Measurements from ENCODE around the gene KAZALD1. TPM values are rescaled to one million over a fixed set of nuclear protein-coding genes. Genes with fewer than 3 reads are reported as not detected.

The KAZALD1 gene
- total and polyA plus RNA-seq, 5 donors from 2014 or later: 0.62 TPM; not detected in 4

- H3K27me3 Mint-ChIP-seq: peaks cover 53% of the 10 kb centered on the region
- Histone ChIP-seq H3K4me1 (ENCODE audit: control insufficient read depth, insufficient read depth, low read length, poor library complexity, severe bottlenecking) (no peaks in the 10 kb centered on the region), H3K4me3 (ENCODE audit: low read depth, low read length) (no peak overlapping the region), H3K27me3 (ENCODE audit: control insufficient read depth, insufficient read depth, low read length) (peaks cover 5% of the 10 kb centered on the region), H3K36me3 (ENCODE audit: control insufficient read depth, insufficient read depth, low read length) (no peaks in the 10 kb centered on the region), H3K27ac (ENCODE audit: insufficient read depth, low read length, poor library complexity, severe bottlenecking) (no peak overlapping the region), H3K9me3 (ENCODE audit: control insufficient read depth in 2 of 2, low read length in 2 of 2) (no peaks in the 10 kb centered on the region)
- no peaks in the 10 kb centered on the region for H3K4me1 Mint-ChIP-seq
- DNase-seq (no peak), ATAC-seq (ENCODE audit: low read depth in 2 of 2) (no peak)
- no peaks in the 10 kb centered on the region for H3K36me3 Mint-ChIP-seq
- no peak overlapping the region for H3K4me3 Mint-ChIP-seq
- no peak overlapping the region for H3K27ac Mint-ChIP-seq
- no peaks in the 10 kb centered on the region for H3K9me3 Mint-ChIP-seq
Observed at GRCh38 chr10:101111547-101111946, 49.8 kb downstream of the KAZALD1 start.

- no peaks in the 10 kb centered on the region for H3K36me3 Mint-ChIP-seq
- no peaks in the 10 kb centered on the region for H3K9me3 Mint-ChIP-seq
- H3K4me1 Mint-ChIP-seq: no peaks in the 10 kb centered on the region
- Histone ChIP-seq H3K36me3 (ENCODE audit: control insufficient read depth, insufficient read depth, low read length) (no peaks in the 10 kb centered on the region), H3K4me1 (ENCODE audit: control insufficient read depth, insufficient read depth, low read length, poor library complexity, severe bottlenecking) (no peaks in the 10 kb centered on the region), H3K9me3 (ENCODE audit: control insufficient read depth in 2 of 2, low read length in 2 of 2) (no peaks in the 10 kb centered on the region), H3K27me3 (ENCODE audit: control insufficient read depth, insufficient read depth, low read length) (peaks cover 8% of the 10 kb centered on the region), H3K4me3 (ENCODE audit: low read depth, low read length) (no peak overlapping the region), H3K27ac (ENCODE audit: insufficient read depth, low read length, poor library complexity, severe bottlenecking) (no peak overlapping the region)
- H3K4me3 Mint-ChIP-seq: no peak overlapping the region
- DNase-seq (no peak), ATAC-seq (ENCODE audit: low read depth in 2 of 2) (no peak)
- peaks cover 54% of the 10 kb centered on the region for H3K27me3 Mint-ChIP-seq
- H3K27ac Mint-ChIP-seq: no peak overlapping the region
Observed at GRCh38 chr10:101112799-101113594, 51.2 kb downstream of the KAZALD1 start.

- no peaks in the 10 kb centered on the region for H3K9me3 Mint-ChIP-seq
- peaks cover 9% of the 10 kb centered on the region for H3K27me3 ChIP-seq (ENCODE audit: control insufficient read depth, insufficient read depth, low read length)
- ATAC-seq (ENCODE audit: low read depth in 2 of 2): no peak
- no peak overlapping the region for H3K27ac ChIP-seq (ENCODE audit: insufficient read depth, low read length, poor library complexity, severe bottlenecking)
- H3K4me1 Mint-ChIP-seq: no peaks in the 10 kb centered on the region
- DNase-seq: no peak
- H3K27me3 Mint-ChIP-seq: peaks cover 48% of the 10 kb centered on the region
- H3K9me3 ChIP-seq (ENCODE audit: control insufficient read depth in 2 of 2, low read length in 2 of 2): no peaks in the 10 kb centered on the region
- H3K36me3 Mint-ChIP-seq: no peaks in the 10 kb centered on the region
- no peak overlapping the region for H3K27ac Mint-ChIP-seq
- no peak overlapping the region for H3K4me3 Mint-ChIP-seq
- H3K4me3 ChIP-seq (ENCODE audit: low read depth, low read length): no peak overlapping the region
- no peaks in the 10 kb centered on the region for H3K4me1 ChIP-seq (ENCODE audit: control insufficient read depth, insufficient read depth, low read length, poor library complexity, severe bottlenecking)
- H3K36me3 ChIP-seq (ENCODE audit: control insufficient read depth, insufficient read depth, low read length): no peaks in the 10 kb centered on the region
Observed at GRCh38 chr10:101113890-101114403, 52.2 kb downstream of the KAZALD1 start.

- ATAC-seq (ENCODE audit: low read depth in 2 of 2): no peak
- Mint-ChIP-seq H3K27ac (no peak overlapping the region), H3K27me3 (peaks cover 52% of the 10 kb centered on the region), H3K36me3 (no peaks in the 10 kb centered on the region), H3K9me3 (peaks cover 0 to 1% (median 0%) of the 10 kb centered on the region in 7 donors), H3K4me1 (no peaks in the 10 kb centered on the region), H3K4me3 (no peak overlapping the region)
- H3K36me3 ChIP-seq (ENCODE audit: control insufficient read depth, insufficient read depth, low read length): no peaks in the 10 kb centered on the region
- H3K4me1 ChIP-seq (ENCODE audit: control insufficient read depth, insufficient read depth, low read length, poor library complexity, severe bottlenecking): no peaks in the 10 kb centered on the region
- no peak for DNase-seq
- no peak overlapping the region for H3K27ac ChIP-seq (ENCODE audit: insufficient read depth, low read length, poor library complexity, severe bottlenecking)
- H3K9me3 ChIP-seq (ENCODE audit: control insufficient read depth in 2 of 2, low read length in 2 of 2): no peaks in the 10 kb centered on the region
- no peak overlapping the region for H3K4me3 ChIP-seq (ENCODE audit: low read depth, low read length)
- H3K27me3 ChIP-seq (ENCODE audit: control insufficient read depth, insufficient read depth, low read length): peaks cover 14% of the 10 kb centered on the region
Observed at GRCh38 chr10:101114646-101115045, 52.9 kb downstream of the KAZALD1 start.

Other genes starting within 250 kb of the KAZALD1 start
- 23.2 TPM for gene SLF2, start 149.0 kb upstream of the KAZALD1 start, total RNA-seq
- 10 to 100 TPM; 10.3 to 11.8 (median 10.6) TPM for gene SLF2, start 149.0 kb upstream of the KAZALD1 start, polyA plus RNA-seq
- 1.1 TPM for gene SEMA4G, start 92.5 kb upstream of the KAZALD1 start, total RNA-seq
- gene SEMA4G, start 92.5 kb upstream of the KAZALD1 start, polyA plus RNA-seq: under 1 TPM in 1 of 4 donors, not detected in 3; 0.61 TPM
- gene MRPL43, start 74.5 kb upstream of the KAZALD1 start, total RNA-seq: 40.2 TPM
- 100 to 1,000 TPM; 135 to 148 (median 137) TPM for gene MRPL43, start 74.5 kb upstream of the KAZALD1 start, polyA plus RNA-seq
- gene TWNK, start 74.4 kb upstream of the KAZALD1 start, total RNA-seq: 3.4 TPM
- gene TWNK, start 74.4 kb upstream of the KAZALD1 start, polyA plus RNA-seq: 10 to 100 TPM in 1 of 4 donors, 1 to 10 TPM in 3; 3.8 to 12.8 (median 6.7) TPM
- 19.3 TPM for gene LZTS2, start 62.2 kb upstream of the KAZALD1 start, total RNA-seq
- 10 to 100 TPM; 11.0 to 16.4 (median 12.3) TPM for gene LZTS2, start 62.2 kb upstream of the KAZALD1 start, polyA plus RNA-seq
- gene PDZD7, start 30.9 kb upstream of the KAZALD1 start, total RNA-seq: 3.5 TPM
- gene PDZD7, start 30.9 kb upstream of the KAZALD1 start, polyA plus RNA-seq: 1 to 10 TPM in 1 of 4 donors, under 1 TPM in 3; 0.59 to 1.1 (median 0.70) TPM
- 70.4 TPM for gene SFXN3, start 30.8 kb upstream of the KAZALD1 start, total RNA-seq
- gene SFXN3, start 30.8 kb upstream of the KAZALD1 start, polyA plus RNA-seq: 10 to 100 TPM; 17.7 to 21.1 (median 20.2) TPM
- gene TLX1, start 69.3 kb downstream of the KAZALD1 start, total RNA-seq: not detected
- gene TLX1, start 69.3 kb downstream of the KAZALD1 start, polyA plus RNA-seq: not detected
- not detected for gene LBX1, start 167.5 kb downstream of the KAZALD1 start, total RNA-seq
- not detected for gene LBX1, start 167.5 kb downstream of the KAZALD1 start, polyA plus RNA-seq